Putamen (tissue), 1 donor: ENCODE measurements around the gene KCNG4.

ENCODE experiments used
- DNase-seq: peaks from one replicate; pipeline ENCODE4 v3.0.0-alpha.2; 2016; ENCODE audit warnings: low spot score

The KCNG4 gene

DNA sequence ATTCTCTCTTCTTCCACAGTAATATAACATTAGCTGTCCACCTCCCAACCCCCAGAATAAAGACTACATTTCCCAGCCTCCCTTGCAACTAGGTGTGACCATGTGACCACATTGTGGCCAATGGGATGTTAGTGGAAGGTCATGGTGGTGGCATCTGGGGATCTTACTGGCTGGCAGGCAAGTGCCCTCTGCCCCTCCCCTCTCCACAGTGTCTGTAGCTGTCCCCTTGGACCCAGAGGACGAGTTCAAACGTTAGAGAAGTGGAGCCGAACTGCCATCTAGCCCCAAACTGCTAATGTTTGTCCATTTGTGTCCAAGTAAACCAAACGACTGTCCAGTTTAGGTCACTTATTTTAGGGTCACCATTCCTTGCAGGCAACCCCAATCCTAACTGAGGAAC, 26.6 kb upstream of the KCNG4 start:
- peak; percentile 75 for DNase-seq

DNA sequence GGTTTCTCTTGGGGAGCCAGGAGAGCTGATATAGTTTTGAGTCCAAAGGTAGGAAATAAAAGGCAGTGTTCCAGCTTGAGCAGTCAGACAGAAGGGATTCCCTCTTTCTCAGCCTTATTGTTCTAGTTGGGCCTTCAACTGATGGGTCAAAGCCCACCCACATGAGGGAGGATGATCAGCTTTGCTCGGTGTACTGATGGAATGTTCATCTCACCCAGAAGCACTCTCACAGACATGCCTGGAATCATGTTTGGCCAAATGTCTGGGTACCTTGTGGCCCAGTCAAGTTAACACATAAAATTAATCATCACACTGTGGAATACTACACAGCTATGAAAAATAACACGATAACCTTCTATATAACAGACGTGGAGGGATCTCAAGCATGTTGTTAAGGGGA, 23.1 kb upstream of the KCNG4 start:
- no peak for DNase-seq

DNA sequence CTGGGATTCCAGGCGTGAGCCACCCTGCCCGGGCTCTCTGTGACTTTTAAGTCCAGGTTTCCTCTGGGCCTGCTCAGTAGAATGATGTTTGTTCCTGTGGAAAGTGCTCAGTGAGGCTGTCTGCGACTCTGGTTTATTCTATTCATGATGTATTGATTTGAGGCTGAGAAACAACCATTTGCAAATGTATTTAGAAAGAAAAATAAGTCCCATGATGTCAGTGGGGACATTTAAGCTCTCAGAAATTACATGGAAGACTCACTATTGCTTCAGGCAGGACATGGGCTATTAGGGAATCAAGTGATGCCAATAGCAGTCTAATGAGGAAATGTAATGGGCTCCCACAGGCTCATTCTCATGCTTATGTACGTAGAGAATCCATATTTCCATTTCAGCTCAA, 22.2 kb upstream of the KCNG4 start:
- DNase-seq: no peak

DNA sequence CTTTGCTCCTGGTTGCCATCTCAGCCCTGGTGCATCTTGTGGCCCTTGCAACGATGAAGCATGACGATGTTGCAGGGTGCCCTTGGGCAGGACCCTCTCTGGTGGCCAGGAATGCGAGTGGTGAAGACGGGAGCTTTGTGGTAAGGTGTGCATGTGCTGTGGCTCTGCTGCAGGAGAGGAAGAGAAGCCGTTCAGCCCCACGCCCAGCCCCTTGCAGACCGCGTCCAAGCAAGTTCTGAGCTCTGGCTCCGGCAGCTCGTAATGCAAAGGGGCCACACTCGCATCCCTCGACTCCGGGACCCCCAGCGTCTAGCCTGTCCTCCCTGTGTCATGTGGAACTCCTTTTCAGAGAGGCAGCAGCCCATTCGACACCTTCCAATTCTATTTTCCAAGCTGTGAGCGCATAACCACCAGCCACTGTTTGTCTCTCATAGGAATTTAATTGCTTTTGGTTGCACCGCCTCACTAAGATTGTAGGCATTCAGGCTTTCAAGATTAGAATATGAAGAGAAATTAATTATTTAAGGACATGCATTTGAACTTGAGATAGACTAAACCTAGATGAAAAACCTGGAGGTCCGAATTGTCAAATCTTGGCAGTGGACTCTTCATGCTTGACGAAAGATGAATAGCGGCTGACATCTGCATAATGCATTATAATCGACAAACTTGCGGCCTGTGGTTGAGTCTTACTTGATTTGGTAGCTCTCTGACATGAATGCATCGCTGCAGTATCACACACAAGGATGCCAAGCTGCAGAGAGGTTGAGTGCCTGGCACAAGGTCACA, 21.1 kb upstream of the KCNG4 start:
- no peak for DNase-seq

DNA sequence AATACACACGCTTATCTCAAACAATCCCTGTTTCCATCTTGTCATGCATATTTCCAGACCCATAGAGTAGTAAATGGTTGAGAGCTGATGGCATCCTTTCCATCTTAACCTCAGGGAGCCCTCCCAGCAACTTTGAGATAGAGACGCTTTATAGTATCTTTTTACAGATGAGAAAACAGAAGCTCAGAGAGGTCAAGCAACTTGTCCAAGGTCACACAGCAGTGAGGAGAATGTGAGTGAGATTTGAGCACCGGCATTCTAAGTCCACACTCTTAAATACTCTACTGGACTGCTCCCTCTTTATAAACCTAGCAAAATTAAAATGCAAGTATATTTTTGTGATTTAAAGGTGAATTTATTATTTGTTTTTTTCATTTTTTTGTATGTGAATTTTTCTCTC, 19.9 kb upstream of the KCNG4 start:
- DNase-seq: no peak

DNA sequence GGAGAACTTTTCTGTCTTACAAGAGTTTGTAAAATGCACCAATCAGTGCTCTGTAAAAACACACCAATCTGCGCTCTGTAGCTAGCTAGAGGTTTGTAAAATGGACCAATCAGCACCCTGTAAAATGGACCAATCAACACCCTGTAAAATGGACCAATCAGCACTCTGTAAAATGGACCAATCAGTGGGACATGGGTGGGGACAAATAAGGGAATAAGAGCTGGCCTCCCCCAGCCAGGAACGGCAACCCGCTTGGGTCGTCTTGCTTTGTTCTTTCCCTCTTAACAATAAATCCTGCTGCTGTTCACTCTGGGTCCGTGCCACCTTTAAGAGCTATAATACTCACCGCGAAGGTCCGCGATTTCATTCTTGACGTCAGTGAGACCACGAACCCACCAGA, 18.5 kb upstream of the KCNG4 start:
- no peak for DNase-seq

GRCh38 chr16:84255050-84255810, 15.4 kb upstream of the KCNG4 start:
- no peak for DNase-seq

- DNase-seq: no peak
Observed at GRCh38 chr16:84254062-84254461, 14.2 kb upstream of the KCNG4 start.

DNA sequence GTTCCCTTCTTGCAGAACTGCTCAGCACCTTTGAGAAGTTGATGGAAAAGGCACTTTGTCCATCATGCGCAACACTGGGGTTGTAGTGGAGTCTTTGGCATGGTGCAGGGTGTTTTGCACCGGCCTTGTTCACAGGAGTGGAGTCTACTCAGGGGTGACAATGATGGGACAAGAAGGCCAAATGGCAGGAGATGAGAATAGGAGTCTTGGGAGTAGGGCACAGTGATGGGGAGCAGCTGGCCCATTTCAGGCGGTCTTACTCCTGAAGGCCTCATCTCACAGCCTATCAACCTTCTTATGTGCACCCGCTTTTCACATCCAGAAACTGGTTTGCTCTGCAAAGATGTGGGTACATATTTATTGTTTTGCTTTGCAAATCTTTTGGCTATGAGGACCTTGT, 13.4 kb upstream of the KCNG4 start:
- DNase-seq: no peak

GRCh38 chr16:84252184-84252583, 12.4 kb upstream of the KCNG4 start:
- DNase-seq: no peak

GRCh38 chr16:84247844-84248243, 8.0 kb upstream of the KCNG4 start:
- no peak for DNase-seq

- no peak for DNase-seq
Observed at GRCh38 chr16:84247331-84247730, 7.5 kb upstream of the KCNG4 start.

- no peak for DNase-seq
Observed at GRCh38 chr16:84246679-84247077, 6.9 kb upstream of the KCNG4 start.

DNA sequence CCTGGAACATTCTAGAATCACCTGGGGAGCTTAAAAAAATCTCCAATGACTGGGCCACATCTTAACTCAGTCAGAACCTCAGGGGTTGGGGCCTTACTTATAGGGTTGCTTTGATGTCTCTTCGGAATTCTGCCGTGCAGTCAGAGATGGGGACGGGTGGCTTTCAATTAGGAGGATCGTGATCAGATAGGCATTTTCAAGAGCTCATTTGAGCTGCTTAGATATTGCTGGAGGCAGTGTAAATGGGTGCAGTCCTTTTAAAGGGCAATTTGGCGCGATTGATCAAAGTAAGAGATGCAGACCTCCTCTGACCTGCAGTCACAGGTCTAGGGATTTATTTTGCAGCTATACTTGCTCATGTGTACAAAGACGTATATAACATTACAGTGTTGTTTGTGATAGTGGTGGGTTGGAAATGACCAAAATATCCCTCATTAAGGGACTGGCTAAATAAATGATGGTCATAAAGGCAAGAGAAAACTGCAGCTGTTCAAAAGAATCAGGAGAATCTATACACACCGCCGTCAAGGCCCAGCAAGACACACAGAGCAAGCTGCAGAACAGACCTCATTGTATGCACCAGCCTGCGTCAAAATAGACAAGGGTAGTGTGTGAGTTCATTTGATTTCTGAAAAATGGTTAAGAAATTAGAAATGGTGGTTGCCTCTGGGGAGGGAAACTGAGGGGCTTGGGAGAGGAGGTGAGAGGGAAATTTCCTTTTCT, 6.3 kb upstream of the KCNG4 start:
- no peak for DNase-seq

- DNase-seq: no peak
Observed at GRCh38 chr16:84244728-84245127, 4.9 kb upstream of the KCNG4 start.

GRCh38 chr16:84243732-84244131, 3.9 kb upstream of the KCNG4 start:
- no peak for DNase-seq

GRCh38 chr16:84242839-84243238, 3.0 kb upstream of the KCNG4 start:
- DNase-seq: no peak

DNA sequence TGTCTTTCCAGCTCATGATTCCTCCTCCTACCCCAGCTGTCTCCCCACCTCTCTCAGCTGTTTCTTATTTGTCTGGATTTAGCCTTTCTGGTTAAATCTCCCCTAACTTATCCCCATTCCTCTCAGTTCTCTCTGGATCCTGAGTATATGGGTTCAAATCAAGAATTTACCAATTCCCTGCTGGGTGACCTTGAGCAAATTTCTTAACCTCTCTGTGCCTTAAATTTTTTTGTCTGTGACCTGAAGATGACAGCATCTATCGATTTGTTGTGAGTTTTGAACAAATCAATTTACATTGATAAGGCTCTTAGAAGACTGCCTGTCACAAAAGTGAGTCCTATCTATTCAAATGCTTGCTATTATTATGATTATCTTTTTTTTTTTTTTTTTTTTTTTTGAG, 2.0 kb upstream of the KCNG4 start:
- DNase-seq: no peak

- no peak for DNase-seq
Observed at GRCh38 chr16:84240455-84240854, 643 bp upstream of the KCNG4 start.

- no peak for DNase-seq
Observed at GRCh38 chr16:84239141-84239769, 557 bp downstream of the KCNG4 start.

- DNase-seq: no peak
Observed at GRCh38 chr16:84237994-84238750, 1.6 kb downstream of the KCNG4 start.

DNA sequence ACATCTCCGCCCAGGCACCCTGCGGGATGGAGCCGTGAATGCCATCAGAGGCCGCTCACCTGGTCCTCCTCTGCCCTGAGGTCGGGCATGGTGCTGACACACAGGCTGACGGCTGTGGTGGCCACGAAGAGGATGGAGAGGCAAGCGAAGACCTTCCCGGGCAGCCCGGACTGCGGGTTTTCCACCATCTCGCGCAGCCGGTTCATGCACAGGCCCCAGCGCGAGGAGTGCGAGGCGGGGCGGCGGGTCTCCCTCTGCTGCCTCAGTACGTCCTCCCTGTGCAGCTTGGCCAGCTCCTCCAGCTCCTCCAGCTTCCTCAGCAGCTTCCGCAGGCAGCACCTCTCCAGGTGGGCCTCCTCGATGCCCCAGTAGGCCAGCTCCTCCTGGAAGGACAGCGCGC, 3.1 kb downstream of the KCNG4 start:
- no peak for DNase-seq
